CD14-positive monocyte (primary cell): ENCODE results near the gene SPPL3. TPM values are rescaled to one million over a fixed set of nuclear protein-coding genes. Genes with fewer than 3 reads are reported as not detected.

ENCODE experiments used
- DNase-seq, 3 donors: peaks; one replicate each; pipeline ENCODE4 v3.0.0-alpha.2; 2011 to 2022
- H2AFZ ChIP-seq: 2 replicates; pipeline ENCODE4 v1.6.0; 2012; ENCODE audit warnings: mild to moderate bottlenecking, low read depth, low read length, inconsistent platforms; ENCODE audit not compliant: insufficient read depth, poor library complexity, severe bottlenecking
- H3K27ac ChIP-seq, 2 donors: 1 replicate in 1 of 2; 2 replicates in 1 of 2; pipeline ENCODE4 v1.5.1; 2012 to 2013; ENCODE audit warnings: low read length in 2 of 2, control low read depth in 1 of 2, inconsistent platforms in 1 of 2, low read depth in 1 of 2, mild to moderate bottlenecking in 1 of 2
- H3K27me3 ChIP-seq, 2 donors: one replicate each; pipeline versions ENCODE4 v1.6.0 to v1.6.1; 2011 to 2013; ENCODE audit warnings: low read length in 2 of 2; ENCODE audit not compliant: control insufficient read depth in 2 of 2, insufficient read depth in 2 of 2
- H3K36me3 ChIP-seq, 2 donors: replicated peaks in 1 of 2; 1 replicate in 1 of 2; 2 replicates in 1 of 2; pipeline versions ENCODE4 v1.5.1 to v1.6.1; 2012 to 2013; ENCODE audit warnings: low read length in 2 of 2, control low read depth in 1 of 2, inconsistent platforms in 1 of 2, mild to moderate bottlenecking in 1 of 2; ENCODE audit not compliant: insufficient read depth in 2 of 2, control insufficient read depth in 1 of 2
- H3K4me1 ChIP-seq, 2 donors: 1 replicate in 1 of 2; 2 replicates in 1 of 2; pipeline versions ENCODE4 v1.5.1 to v1.6.1; 2012 to 2013; ENCODE audit warnings: low read length in 2 of 2, control low read depth in 1 of 2, inconsistent platforms in 1 of 2, mild to moderate bottlenecking in 1 of 2, moderate library complexity in 1 of 2; ENCODE audit not compliant: insufficient read depth in 2 of 2, control insufficient read depth in 1 of 2
- H3K4me2 ChIP-seq: replicated peaks from 2 replicates; pipeline ENCODE3; 2012; ENCODE audit warnings: low read length, moderate library complexity, mild to moderate bottlenecking; ENCODE audit not compliant: poor library complexity, severe bottlenecking; ENCODE audit errors: extremely low read depth
- H3K4me3 ChIP-seq, 3 experiments: fragments of 200-600 bp in 1 of 3; sonication (generic) in 1 of 3; replicated peaks in 1 of 3; 1 replicate in 2 of 3; 2 replicates in 1 of 3; pipeline ENCODE4 v1.5.1; 2011 to 2013; ENCODE audit warnings: low read length in 3 of 3, mild to moderate bottlenecking in 3 of 3, control low read depth in 2 of 3, low read depth in 2 of 3, inconsistent platforms in 1 of 3, moderate library complexity in 1 of 3
- H3K79me2 ChIP-seq: 2 replicates; pipeline ENCODE4 v1.6.0; 2012; ENCODE audit warnings: mild to moderate bottlenecking, control low read depth, inconsistent platforms, low read length, moderate library complexity; ENCODE audit not compliant: insufficient read depth
- H3K9ac ChIP-seq: 2 replicates; pipeline ENCODE4 v1.6.0; 2017; ENCODE audit warnings: low read length, mild to moderate bottlenecking; ENCODE audit not compliant: insufficient read depth, poor library complexity, severe bottlenecking
- H3K9me3 ChIP-seq, 2 donors: replicated peaks in 1 of 2; 1 replicate in 1 of 2; 2 replicates in 1 of 2; pipeline versions ENCODE4 v1.5.1 to v1.6.1; 2012 to 2013; ENCODE audit warnings: low read length in 2 of 2, control low read depth in 1 of 2; ENCODE audit not compliant: control insufficient read depth in 1 of 2, insufficient read depth in 1 of 2
- H4K20me1 ChIP-seq: 2 replicates; pipeline ENCODE4 v1.6.0; 2012; ENCODE audit warnings: mild to moderate bottlenecking, low read length, control low read depth, moderate library complexity; ENCODE audit not compliant: insufficient read depth
- H3K27ac Mint-ChIP-seq, 7 donors: one replicate each; pipeline ENCODE4 v1.8.0; 2020; ENCODE audit warnings: mild to moderate bottlenecking in 7 of 7, mixed read lengths in 7 of 7, moderate library complexity in 6 of 7, inconsistent platforms in 2 of 7
- H3K27me3 Mint-ChIP-seq, 3 donors: one replicate each; pipeline ENCODE4 v1.8.0; 2021 to 2022; ENCODE audit warnings: low read depth in 3 of 3, mild to moderate bottlenecking in 3 of 3, mixed read lengths in 3 of 3, moderate library complexity in 3 of 3, inconsistent platforms in 1 of 3
- H3K36me3 Mint-ChIP-seq, 2 donors: one replicate each; pipeline ENCODE4 v1.8.0; 2020; ENCODE audit warnings: mixed read lengths in 2 of 2, inconsistent platforms in 1 of 2, mild to moderate bottlenecking in 1 of 2
- H3K4me1 Mint-ChIP-seq: one replicate; pipeline ENCODE4 v1.8.0; 2020; ENCODE audit warnings: mild to moderate bottlenecking, mixed read lengths
- H3K4me3 Mint-ChIP-seq, 2 donors: one replicate each; pipeline ENCODE4 v1.8.0; 2020; ENCODE audit warnings: mild to moderate bottlenecking in 2 of 2, mixed read lengths in 2 of 2, moderate library complexity in 1 of 2
- H3K9me3 Mint-ChIP-seq, 7 donors: one replicate each; pipeline ENCODE4 v1.8.0; 2020 to 2022; ENCODE audit warnings: mixed read lengths in 7 of 7, mild to moderate bottlenecking in 6 of 7, moderate library complexity in 6 of 7, inconsistent platforms in 2 of 7
- WGBS: methylation state at CpG from one replicate; pipeline ENCODE4 v1.1.5; 2013; ENCODE audit warnings: missing lambda C conversion rate; ENCODE audit not compliant: insufficient coverage; 5-methylcytosine and 5-hydroxymethylcytosine counted together
- intact Hi-C, 2 donors: fragments of 100-400 bp; cut with micrococcal nuclease; formaldehyde crosslinking; loops; one replicate each; pipeline versions ENCODE4 v1.15.0 to v1.15.1; 2023
- polyA plus RNA-seq, 3 donors: library from polyadenylated mRNA; depleted of rRNA in 1 of 3; unstranded in 2 of 3; stranded (reverse) in 1 of 3; fragments of 300-500 nt in 2 of 3; fragments of >200 nt in 1 of 3; fragmentation: Illumina TruSeq in 2 of 3; gene quantifications; 1 replicate in 2 of 3; 2 replicates in 1 of 3; pipeline ENCODE4 v1.2.3, GENCODE V29; 2012 to 2021
- TF ChIP-seq, protein P1 (sequence below): fragments of 200-600 bp; IDR thresholded peaks from one replicate; pipeline ENCODE4 v1.8.0; 2022; ENCODE audit warnings: antibody characterized with exemption, mild to moderate bottlenecking

The SPPL3 gene
- polyA plus RNA-seq, 3 donors = 14.5 to 18.6 (median 18.5) TPM

DNA sequence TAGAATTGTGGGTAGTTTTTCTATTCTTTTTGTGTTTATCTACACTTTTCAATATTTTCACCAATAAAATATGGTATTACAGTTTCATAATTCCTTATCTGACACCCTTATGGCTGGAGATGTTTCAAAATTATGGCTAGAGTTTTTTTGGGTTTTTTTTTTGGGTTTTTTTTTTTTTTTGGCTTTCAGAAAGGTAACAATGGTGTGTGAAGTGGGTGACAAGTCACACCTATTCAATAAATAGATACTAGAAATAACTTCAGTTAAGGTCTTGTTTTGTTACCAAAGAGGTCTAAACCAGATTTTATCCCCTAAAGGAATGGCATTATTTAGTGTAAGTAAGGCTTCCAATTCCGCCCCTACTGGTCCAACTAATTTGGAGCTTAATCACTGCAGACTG is 19.5 kb downstream of the SPPL3 start:
- Mint-ChIP-seq H3K27ac (no peak overlapping the region), H3K27me3 (peaks cover 0 to 1% (median 0%) of the 10 kb centered on the region in 3 donors)

DNA sequence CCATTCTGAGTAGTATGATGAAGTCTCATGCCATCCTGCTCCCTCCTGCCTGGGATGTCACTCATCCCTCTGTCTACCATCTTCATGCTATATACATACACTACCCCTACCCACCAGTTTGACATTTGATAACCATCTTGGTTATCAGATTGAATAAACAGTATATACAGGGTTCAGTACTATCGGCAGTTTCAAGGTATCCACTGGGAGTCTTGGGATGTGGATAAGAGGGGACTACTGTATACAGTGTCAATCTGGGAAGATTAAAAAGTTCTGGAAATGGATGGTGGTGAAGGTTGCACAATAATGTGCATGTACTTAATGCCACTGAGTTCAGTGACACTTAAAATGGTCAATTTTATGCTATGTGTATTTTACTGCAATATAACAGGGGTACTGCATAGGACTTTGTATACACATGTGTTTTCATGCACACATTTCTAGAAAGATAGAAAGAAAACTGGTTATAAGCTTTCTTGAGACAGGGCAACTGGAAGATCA is 22.1 kb downstream of the SPPL3 start:
- Histone ChIP-seq H3K27me3 (no peaks in the 10 kb centered on the region), H4K20me1 (peaks cover 97% of the 10 kb centered on the region), H3K27ac (peak overlapping the region in 1 of 2 donors; percentile 2), H3K9ac (no peak overlapping the region), H3K36me3 (no peaks in the 10 kb centered on the region), H3K79me2 (peaks cover 100% of the 10 kb centered on the region), H3K4me3 (no peak overlapping the region), H3K4me2 (no peak overlapping the region), H2AFZ (no peak overlapping the region), H3K9me3 (no peaks in the 10 kb centered on the region), H3K4me1 (peaks cover 23 to 44% of the 10 kb centered on the region in 2 donors)
- Mint-ChIP-seq H3K4me1 (peaks cover 48% of the 10 kb centered on the region), H3K9me3 (no peaks in the 10 kb centered on the region), H3K27me3 (peaks cover 0 to 2% (median 1%) of the 10 kb centered on the region in 3 donors), H3K27ac (peak overlapping the region in 3 of 7 donors; percentile 5 to 27 (median 16)), H3K4me3 (no peak overlapping the region), H3K36me3 (peaks cover 2 to 5% of the 10 kb centered on the region in 2 donors)
- no peak for DNase-seq
- TF ChIP-seq, protein P1, sequence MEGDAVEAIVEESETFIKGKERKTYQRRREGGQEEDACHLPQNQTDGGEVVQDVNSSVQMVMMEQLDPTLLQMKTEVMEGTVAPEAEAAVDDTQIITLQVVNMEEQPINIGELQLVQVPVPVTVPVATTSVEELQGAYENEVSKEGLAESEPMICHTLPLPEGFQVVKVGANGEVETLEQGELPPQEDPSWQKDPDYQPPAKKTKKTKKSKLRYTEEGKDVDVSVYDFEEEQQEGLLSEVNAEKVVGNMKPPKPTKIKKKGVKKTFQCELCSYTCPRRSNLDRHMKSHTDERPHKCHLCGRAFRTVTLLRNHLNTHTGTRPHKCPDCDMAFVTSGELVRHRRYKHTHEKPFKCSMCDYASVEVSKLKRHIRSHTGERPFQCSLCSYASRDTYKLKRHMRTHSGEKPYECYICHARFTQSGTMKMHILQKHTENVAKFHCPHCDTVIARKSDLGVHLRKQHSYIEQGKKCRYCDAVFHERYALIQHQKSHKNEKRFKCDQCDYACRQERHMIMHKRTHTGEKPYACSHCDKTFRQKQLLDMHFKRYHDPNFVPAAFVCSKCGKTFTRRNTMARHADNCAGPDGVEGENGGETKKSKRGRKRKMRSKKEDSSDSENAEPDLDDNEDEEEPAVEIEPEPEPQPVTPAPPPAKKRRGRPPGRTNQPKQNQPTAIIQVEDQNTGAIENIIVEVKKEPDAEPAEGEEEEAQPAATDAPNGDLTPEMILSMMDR = no peak
- WGBS = no CpG with 5 or more reads among the region's 1 CpG
- intact Hi-C loops = no loop called here

More for the DNA sequence above, 19.5 kb downstream of the SPPL3 start:
- intact Hi-C loops = no loop called here
- H3K4me3 Mint-ChIP-seq = no peak overlapping the region
- no peaks in the 10 kb centered on the region for H3K27me3 ChIP-seq
- H3K36me3 Mint-ChIP-seq = peaks cover 0 to 2% of the 10 kb centered on the region in 2 donors
- no peak overlapping the region for H3K4me2 ChIP-seq
- H3K4me1 ChIP-seq = peaks cover 23 to 42% of the 10 kb centered on the region in 2 donors
- H2AFZ ChIP-seq = no peak overlapping the region
- no CpG with 5 or more reads among the region's 1 CpG for WGBS
- no peaks in the 10 kb centered on the region for H3K9me3 ChIP-seq
- H3K36me3 ChIP-seq = no peaks in the 10 kb centered on the region
- H3K79me2 ChIP-seq = peaks cover 100% of the 10 kb centered on the region
- no peaks in the 10 kb centered on the region for H3K9me3 Mint-ChIP-seq
- TF ChIP-seq, protein P1 = no peak
- H4K20me1 ChIP-seq = peaks cover 100% of the 10 kb centered on the region
- no peak overlapping the region for H3K27ac ChIP-seq
- no peak overlapping the region for H3K9ac ChIP-seq
- H3K4me3 ChIP-seq = no peak overlapping the region
- DNase-seq = no peak
- peaks cover 58% of the 10 kb centered on the region for H3K4me1 Mint-ChIP-seq
